Parathyroid adenoma (tissue), 2 donors: ENCODE data around the gene RNASET2.
A peak's percentile ranks its signal among the peaks of the same experiment; 100 is the strongest.

Experiments
- H2AFZ ChIP-seq: fragments of 300-600 bp; sonication (generic); one replicate; pipeline ENCODE4 v1.7.0; 2017; ENCODE audit warnings: antibody characterized with exemption, mild to moderate bottlenecking
- H3K27ac ChIP-seq: fragments of 300-600 bp; sonication (generic); one replicate; pipeline ENCODE4 v1.7.0; 2017
- H3K27me3 ChIP-seq: fragments of 300-600 bp; sonication (generic); one replicate; pipeline ENCODE4 v1.7.0; 2017; ENCODE audit warnings: low read length; ENCODE audit not compliant: control insufficient read depth, insufficient read depth
- H3K36me3 ChIP-seq: fragments of 300-600 bp; sonication (generic); one replicate; pipeline ENCODE4 v1.7.0; 2017; ENCODE audit warnings: low read length; ENCODE audit not compliant: control insufficient read depth, insufficient read depth
- H3K4me1 ChIP-seq: fragments of 300-600 bp; sonication (generic); one replicate; pipeline ENCODE4 v1.7.0; 2017; ENCODE audit warnings: control low read depth
- H3K4me2 ChIP-seq: fragments of 300-600 bp; sonication (generic); one replicate; pipeline ENCODE4 v1.7.0; 2017; ENCODE audit warnings: low read length
- H3K4me3 ChIP-seq: fragments of 300-600 bp; sonication (generic); one replicate; pipeline ENCODE4 v1.7.0; 2017; ENCODE audit warnings: low read depth, low read length
- H3K79me2 ChIP-seq: fragments of 300-600 bp; sonication (generic); one replicate; pipeline ENCODE4 v1.7.0; 2017; ENCODE audit warnings: control low read depth
- H3K9ac ChIP-seq: fragments of 300-600 bp; sonication (generic); one replicate; pipeline ENCODE4 v1.7.0; 2017; ENCODE audit warnings: mild to moderate bottlenecking
- H3K9me3 ChIP-seq: fragments of 300-600 bp; sonication (generic); one replicate; pipeline ENCODE4 v1.7.0; 2017; ENCODE audit warnings: low read length; ENCODE audit not compliant: control insufficient read depth
- CTCF ChIP-seq: fragments of 300-600 bp; sonication (generic); IDR thresholded peaks from one replicate; pipeline ENCODE4 v1.7.0; 2017; ENCODE audit warnings: antibody characterized with exemption, mild to moderate bottlenecking
- donor health status: primary hyperparathyroidism.

Gene RNASET2

GRCh38 chr6:166996406-166996805 is 40.1 kb upstream of the RNASET2 start:
- H3K9ac ChIP-seq: no peak overlapping the region
- no peak overlapping the region for H3K4me3 ChIP-seq
- TF ChIP-seq CTCF: no peak
- no peaks in the 10 kb centered on the region for H3K79me2 ChIP-seq
- peaks cover 5% of the 10 kb centered on the region for H3K4me1 ChIP-seq
- H3K27me3 ChIP-seq: no peaks in the 10 kb centered on the region
- no peak overlapping the region for H2AFZ ChIP-seq
- H3K4me2 ChIP-seq: no peak overlapping the region
- H3K27ac ChIP-seq: no peak overlapping the region
- H3K36me3 ChIP-seq: no peaks in the 10 kb centered on the region
- no peaks in the 10 kb centered on the region for H3K9me3 ChIP-seq

DNA sequence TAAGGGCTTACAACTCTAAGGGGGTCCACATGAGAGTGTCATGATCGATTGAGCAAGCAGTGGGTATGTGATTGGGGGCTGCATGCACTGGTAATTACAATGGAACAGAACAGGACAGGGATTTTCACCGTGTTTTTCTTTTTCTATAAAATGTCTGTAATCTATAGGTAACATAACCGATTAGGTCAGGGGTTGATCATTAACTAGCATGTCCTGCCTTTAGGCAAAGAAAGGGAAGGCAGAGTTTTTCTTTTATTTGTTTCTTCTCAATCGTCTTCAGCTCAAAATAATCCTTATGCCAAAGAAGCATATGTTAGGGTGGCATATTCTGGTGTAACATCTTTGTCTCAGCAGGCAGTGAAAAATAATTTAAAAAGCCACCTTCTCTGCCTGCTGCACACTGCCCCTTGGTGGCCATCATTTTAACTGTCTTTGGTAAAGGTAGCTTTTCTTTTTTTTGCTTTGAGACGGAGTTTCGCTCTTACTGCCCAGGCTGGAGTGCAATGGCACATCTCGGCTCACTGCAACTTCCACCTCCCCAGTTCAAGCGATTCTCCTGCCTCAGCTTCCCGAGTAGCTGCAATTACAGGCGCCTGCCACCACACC is 33.2 kb upstream of the RNASET2 start:
- Histone ChIP-seq H3K27me3 (no peaks in the 10 kb centered on the region), H3K4me3 (no peak overlapping the region), H3K9me3 (no peaks in the 10 kb centered on the region), H3K79me2 (no peaks in the 10 kb centered on the region), H3K27ac (no peak overlapping the region), H3K4me2 (no peak overlapping the region), H3K4me1 (no peaks in the 10 kb centered on the region), H2AFZ (no peak overlapping the region), H3K36me3 (no peaks in the 10 kb centered on the region), H3K9ac (no peak overlapping the region)
- peak; percentile 46 for TF ChIP-seq CTCF

- no peak for TF ChIP-seq CTCF
- no peaks in the 10 kb centered on the region for H3K9me3 ChIP-seq
These were observed 32.4 kb upstream of the RNASET2 start for GRCh38 chr6:166988674-166989201.

GRCh38 chr6:166987930-166988329 is 31.6 kb upstream of the RNASET2 start:
- H3K4me2 ChIP-seq: no peak overlapping the region
- H3K36me3 ChIP-seq: no peaks in the 10 kb centered on the region
- H3K27me3 ChIP-seq: no peaks in the 10 kb centered on the region
- TF ChIP-seq CTCF: no peak
- no peaks in the 10 kb centered on the region for H3K4me1 ChIP-seq
- no peak overlapping the region for H3K27ac ChIP-seq
- H3K9ac ChIP-seq: no peak overlapping the region
- H3K79me2 ChIP-seq: no peaks in the 10 kb centered on the region
- H2AFZ ChIP-seq: no peak overlapping the region
- no peak overlapping the region for H3K4me3 ChIP-seq
- no peaks in the 10 kb centered on the region for H3K9me3 ChIP-seq

More at GRCh38 chr6:166988674-166989201, 32.4 kb upstream of the RNASET2 start:
- Histone ChIP-seq H3K9ac (no peak overlapping the region), H3K27ac (no peak overlapping the region), H3K79me2 (no peaks in the 10 kb centered on the region), H3K27me3 (no peaks in the 10 kb centered on the region), H3K4me2 (no peak overlapping the region), H3K4me1 (no peaks in the 10 kb centered on the region), H2AFZ (no peak overlapping the region), H3K36me3 (no peaks in the 10 kb centered on the region), H3K4me3 (no peak overlapping the region)

DNA sequence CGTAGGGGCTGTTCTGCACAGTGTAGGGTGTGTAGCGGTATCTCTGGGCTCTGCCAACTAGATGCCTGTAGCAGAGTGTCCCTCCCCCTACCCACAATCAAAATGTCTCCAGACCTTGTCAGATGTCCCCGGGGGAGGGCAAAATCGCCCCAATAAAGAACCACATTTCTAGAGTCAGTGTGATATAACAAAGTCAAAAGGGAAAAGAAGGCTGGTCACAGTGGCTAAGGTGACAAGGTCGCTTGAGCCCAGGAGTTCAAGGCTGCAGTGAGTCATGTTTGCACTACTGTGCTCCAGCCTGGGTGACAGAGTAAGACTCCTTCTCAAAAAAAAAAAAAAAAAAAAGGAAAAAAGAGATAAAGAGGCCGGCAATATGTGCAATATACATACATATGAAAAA is 31.1 kb upstream of the RNASET2 start:
- no peaks in the 10 kb centered on the region for H3K79me2 ChIP-seq
- H3K4me1 ChIP-seq: no peaks in the 10 kb centered on the region
- no peak overlapping the region for H3K27ac ChIP-seq
- H3K4me2 ChIP-seq: no peak overlapping the region
- no peaks in the 10 kb centered on the region for H3K9me3 ChIP-seq
- H3K4me3 ChIP-seq: no peak overlapping the region
- H3K27me3 ChIP-seq: no peaks in the 10 kb centered on the region
- no peaks in the 10 kb centered on the region for H3K36me3 ChIP-seq
- no peak for TF ChIP-seq CTCF
- no peak overlapping the region for H2AFZ ChIP-seq
- H3K9ac ChIP-seq: no peak overlapping the region
